SU-DHL-6 (cell line): Measurements from ENCODE around the gene NACC1.
A peak's percentile ranks its signal among the peaks of the same experiment; 100 is the strongest.

Experiments used
- CTCF ChIP-seq: fragments of 200-600 bp; sonication (generic); IDR thresholded peaks from one replicate; pipeline ENCODE4 v1.5.1; 2017; ENCODE audit warnings: antibody characterized with exemption, mild to moderate bottlenecking, low read length, moderate library complexity; ENCODE audit not compliant: insufficient read depth, poor library complexity, severe bottlenecking
- EZH2phosphoT487 ChIP-seq: fragments of 200-600 bp; sonication (generic), shearing (Covaris generic); conservative IDR thresholded peaks from 2 replicates; pipeline ENCODE4 v1.6.1; 2018; ENCODE audit warnings: mild to moderate bottlenecking, antibody characterized with exemption, low read length, moderate library complexity, mixed read lengths

- peak; percentile 22 for TF ChIP-seq CTCF
- TF ChIP-seq EZH2phosphoT487 = no peak
Measured at GRCh38 chr19:13150187-13150930, 32.3 kb downstream of the NACC1 start, which contains the start of the genes IER2 and STX10.
